PC-9 (cell line): ENCODE measurements around the gene DOCK1. TPM values are rescaled to one million over a fixed set of nuclear protein-coding genes. Genes with fewer than 3 reads are reported as not detected.

ENCODE experiments used
- BruUV-seq: library from RNA; stranded (reverse); fragments of 400-500 nt; replicated peaks from 2 replicates; lab custom pipeline; 2021; lab: Mats Ljungman, UMichigan
- CTCF ChIA-PET: fragments of 300-600 bp; sonication (Branson Sonifier 250); formaldehyde crosslinking; loops from one replicate; lab custom pipeline; 2022; ENCODE audit warnings: antibody characterized with exemption; lab: Charles Lee
- POLR2A ChIA-PET: fragments of 300-600 bp; sonication (Branson Sonifier 250); formaldehyde crosslinking; loops from one replicate; lab custom pipeline; 2022; ENCODE audit warnings: antibody characterized with exemption; ENCODE audit not compliant: unreplicated experiment; lab: Charles Lee
- DNase-seq, 2 experiments: peaks; one replicate each; pipeline versions ENCODE4 v3.0.0 to v3.0.0-alpha.2; 2015 to 2022; ENCODE audit warnings: mixed read lengths in 1 of 2
- H2AFZ ChIP-seq: fragments of 200-600 bp; sonication (generic); 2 replicates; pipeline ENCODE4 v1.8.1; 2017; ENCODE audit warnings: antibody characterized with exemption
- H3F3A ChIP-seq: fragments of 200-600 bp; sonication (generic); 2 replicates; pipeline ENCODE4 v1.8.1; 2017; ENCODE audit warnings: antibody characterized with exemption, mild to moderate bottlenecking, low read depth; ENCODE audit not compliant: insufficient read depth
- H3K27ac ChIP-seq: fragments of 200-600 bp; sonication (generic); 2 replicates; pipeline ENCODE4 v1.6.1; 2016; ENCODE audit warnings: mixed run types
- H3K27me3 ChIP-seq: fragments of 200-600 bp; sonication (generic); 2 replicates; pipeline ENCODE4 v1.6.1; 2016; ENCODE audit warnings: low read depth, mixed run types; ENCODE audit not compliant: insufficient read depth
- H3K36me3 ChIP-seq: fragments of 200-600 bp; sonication (generic); 2 replicates; pipeline ENCODE4 v1.6.1; 2016; ENCODE audit warnings: low read depth, mixed run types
- H3K4me1 ChIP-seq: fragments of 200-600 bp; sonication (generic); replicated peaks from 2 replicates; pipeline ENCODE4 v1.6.1; 2016; ENCODE audit warnings: mixed run types; ENCODE audit not compliant: insufficient read depth
- H3K4me2 ChIP-seq: fragments of 200-600 bp; sonication (generic); 2 replicates; pipeline ENCODE4 v1.6.1; 2017; ENCODE audit warnings: mixed run types
- H3K4me3 ChIP-seq: fragments of 200-600 bp; sonication (generic); 2 replicates; pipeline ENCODE4 v1.6.1; 2016; ENCODE audit warnings: mixed run types
- H3K79me2 ChIP-seq: fragments of 200-600 bp; sonication (generic); 2 replicates; pipeline ENCODE4 v1.6.1; 2017; ENCODE audit warnings: low read depth, mixed run types
- H3K9me2 ChIP-seq: fragments of 200-600 bp; sonication (generic); 2 replicates; pipeline ENCODE4 v1.8.1; 2017; ENCODE audit warnings: mild to moderate bottlenecking; ENCODE audit not compliant: insufficient read depth
- H3K9me3 ChIP-seq: fragments of 200-600 bp; sonication (generic); 2 replicates; pipeline ENCODE4 v1.8.1; 2016; ENCODE audit warnings: low read depth; ENCODE audit not compliant: insufficient read depth
- H4K20me1 ChIP-seq: fragments of 200-600 bp; sonication (generic); 2 replicates; pipeline ENCODE4 v1.8.1; 2017; ENCODE audit not compliant: insufficient read depth
- EZH2 ChIP-seq: fragments of 200-600 bp; sonication (generic); IDR thresholded peaks from 2 replicates; pipeline ENCODE4 v1.8.0; 2017; ENCODE audit warnings: antibody characterized with exemption, low read depth
- intact Hi-C: fragments of 100-400 bp; cut with micrococcal nuclease; formaldehyde crosslinking; loops from one replicate; pipeline ENCODE4 v1.10.0; 2022; ENCODE audit not compliant: unreplicated experiment
- total RNA-seq: library from RNA; stranded (reverse); gene quantifications from 2 replicates; pipeline ENCODE4 v1.2.3, GENCODE V29; 2021
- TF ChIP-seq, protein P1 (sequence below): fragments of 200-600 bp; sonication (generic); conservative IDR thresholded peaks from 2 replicates; pipeline ENCODE4 v1.6.1; 2017; ENCODE audit warnings: mixed run types, antibody characterized with exemption, mild to moderate bottlenecking, moderate library complexity

The DOCK1 gene
- total RNA-seq, 1 experiment from 2014 or later: 24.8 TPM

DNA sequence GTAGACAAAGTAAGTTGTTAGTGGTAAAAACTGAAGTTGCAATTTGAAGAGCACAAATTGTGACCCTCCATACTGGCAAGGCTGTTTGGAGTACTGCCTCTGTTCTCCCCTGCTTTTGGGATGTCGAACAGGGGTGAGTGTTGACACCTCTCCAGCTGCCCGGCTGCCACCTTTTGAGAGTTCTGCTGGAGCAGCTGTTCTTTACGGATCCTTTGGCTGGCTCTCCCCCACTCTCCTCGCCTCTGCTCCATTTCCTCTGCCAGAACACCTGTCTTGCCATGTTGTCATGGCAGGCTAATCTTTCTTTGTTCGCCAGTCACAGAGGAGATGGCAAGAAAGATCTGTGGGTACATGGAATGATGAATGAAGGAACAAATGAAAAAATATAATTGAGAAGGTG is 256.3 kb downstream of the DOCK1 start:
- CTCF ChIA-PET: no interaction called here
- H3K27me3 ChIP-seq: no peaks in the 10 kb centered on the region
- DNase-seq: no peak

DNA sequence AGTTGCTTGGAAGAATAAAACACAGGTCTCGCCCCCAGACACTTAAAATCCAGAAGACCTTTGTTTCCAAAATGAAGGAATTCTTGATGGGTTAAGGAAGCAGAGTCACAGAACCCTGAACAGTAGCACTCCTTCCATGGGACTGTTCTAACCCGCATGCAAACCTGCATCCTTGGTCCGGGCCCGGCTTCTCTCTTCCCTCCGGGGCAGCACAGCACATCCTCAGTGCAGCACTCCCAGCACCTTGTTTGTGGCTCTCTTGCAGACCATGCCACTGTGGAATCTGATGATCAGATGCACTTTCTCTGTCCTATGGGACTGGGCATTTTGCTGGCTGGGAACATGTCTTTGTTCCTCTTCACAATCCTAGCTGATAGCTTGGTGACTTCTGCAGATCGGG is 257.6 kb downstream of the DOCK1 start:
- Histone ChIP-seq H3K79me2 (no peaks in the 10 kb centered on the region), H2AFZ (no peak overlapping the region), H3K36me3 (no peaks in the 10 kb centered on the region), H3K9me2 (no peaks in the 10 kb centered on the region), H3K27me3 (no peaks in the 10 kb centered on the region), H3F3A (no peaks in the 10 kb centered on the region), H4K20me1 (no peaks in the 10 kb centered on the region), H3K4me3 (no peak overlapping the region), H3K9me3 (no peaks in the 10 kb centered on the region), H3K4me2 (no peak overlapping the region), H3K27ac (no peak overlapping the region), H3K4me1 (no peaks in the 10 kb centered on the region)
- TF ChIP-seq EZH2: no peak
- TF ChIP-seq, protein P1, sequence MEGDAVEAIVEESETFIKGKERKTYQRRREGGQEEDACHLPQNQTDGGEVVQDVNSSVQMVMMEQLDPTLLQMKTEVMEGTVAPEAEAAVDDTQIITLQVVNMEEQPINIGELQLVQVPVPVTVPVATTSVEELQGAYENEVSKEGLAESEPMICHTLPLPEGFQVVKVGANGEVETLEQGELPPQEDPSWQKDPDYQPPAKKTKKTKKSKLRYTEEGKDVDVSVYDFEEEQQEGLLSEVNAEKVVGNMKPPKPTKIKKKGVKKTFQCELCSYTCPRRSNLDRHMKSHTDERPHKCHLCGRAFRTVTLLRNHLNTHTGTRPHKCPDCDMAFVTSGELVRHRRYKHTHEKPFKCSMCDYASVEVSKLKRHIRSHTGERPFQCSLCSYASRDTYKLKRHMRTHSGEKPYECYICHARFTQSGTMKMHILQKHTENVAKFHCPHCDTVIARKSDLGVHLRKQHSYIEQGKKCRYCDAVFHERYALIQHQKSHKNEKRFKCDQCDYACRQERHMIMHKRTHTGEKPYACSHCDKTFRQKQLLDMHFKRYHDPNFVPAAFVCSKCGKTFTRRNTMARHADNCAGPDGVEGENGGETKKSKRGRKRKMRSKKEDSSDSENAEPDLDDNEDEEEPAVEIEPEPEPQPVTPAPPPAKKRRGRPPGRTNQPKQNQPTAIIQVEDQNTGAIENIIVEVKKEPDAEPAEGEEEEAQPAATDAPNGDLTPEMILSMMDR: no peak
- DNase-seq: no peak
- BruUV-seq: no TSS peak
- CTCF ChIA-PET: no interaction called here
- POLR2A ChIA-PET: no interaction called here
- intact Hi-C loops: no loop called here

More for the DNA sequence above, 256.3 kb downstream of the DOCK1 start:
- POLR2A ChIA-PET: no interaction called here
- Histone ChIP-seq H3F3A (no peaks in the 10 kb centered on the region), H3K36me3 (no peaks in the 10 kb centered on the region), H3K4me1 (no peaks in the 10 kb centered on the region), H3K27ac (no peak overlapping the region), H3K4me3 (no peak overlapping the region), H2AFZ (no peak overlapping the region), H3K9me2 (no peaks in the 10 kb centered on the region), H3K79me2 (no peaks in the 10 kb centered on the region), H4K20me1 (no peaks in the 10 kb centered on the region), H3K9me3 (no peaks in the 10 kb centered on the region), H3K4me2 (no peak overlapping the region)
- no TSS peak for BruUV-seq
- TF ChIP-seq, protein P1: no peak
- TF ChIP-seq EZH2: no peak
- intact Hi-C loops: no loop called here

DNA sequence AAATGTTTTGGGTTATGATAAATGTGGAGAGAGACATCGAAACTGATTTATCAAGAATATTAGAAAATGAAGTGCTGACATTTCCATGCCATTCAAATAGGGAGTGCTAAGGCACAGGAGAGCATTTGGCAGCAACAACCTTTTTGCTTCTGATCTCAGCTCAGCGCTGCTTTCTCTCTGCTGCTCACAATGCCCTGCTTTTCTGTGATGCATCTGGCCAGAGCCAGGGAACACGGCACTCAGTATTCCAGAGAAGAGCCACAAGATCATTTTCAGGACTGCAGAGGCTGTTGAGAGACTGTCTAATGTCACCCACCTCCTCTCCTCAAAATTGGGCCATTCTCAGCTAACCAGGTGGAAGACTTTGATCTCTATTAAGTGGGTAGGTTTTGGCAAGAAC is 263.0 kb downstream of the DOCK1 start:
- Histone ChIP-seq H3K9me3 (no peaks in the 10 kb centered on the region), H3K4me3 (no peak overlapping the region), H3K27ac (no peak overlapping the region), H3K9me2 (no peaks in the 10 kb centered on the region), H3K79me2 (no peaks in the 10 kb centered on the region), H3K4me1 (no peaks in the 10 kb centered on the region), H3K27me3 (no peaks in the 10 kb centered on the region), H4K20me1 (no peaks in the 10 kb centered on the region), H2AFZ (no peak overlapping the region), H3F3A (no peaks in the 10 kb centered on the region), H3K36me3 (no peaks in the 10 kb centered on the region), H3K4me2 (no peak overlapping the region)
- POLR2A ChIA-PET: no interaction called here
- CTCF ChIA-PET: no interaction called here
- no peak for TF ChIP-seq EZH2
- TF ChIP-seq, protein P1: no peak
- BruUV-seq: no TSS peak
- no peak for DNase-seq
- intact Hi-C loops: no loop called here
